SK-N-SH treated with all-trans-retinoic acid at 6 μM for 48 hours (cell line): Measurements from ENCODE around the gene GRK5.

ENCODE experiments used
- ATAC-seq: fragments of 200-7000 bp; cut with Tn5 transposase; 3 replicates; pipeline ENCODE4 v1.9.1; 2020; ENCODE audit warnings: mild to moderate bottlenecking, moderate library complexity
- ARNTL ChIP-seq: fragments of 450-650 bp; formaldehyde crosslinking; IDR thresholded peaks from 2 replicates; pipeline ENCODE4 v1.5.0; 2020; ENCODE audit warnings: low read depth, mild to moderate bottlenecking, moderate library complexity, borderline replicate concordance
- BACH2 ChIP-seq: fragments of 250-450 bp; sonication (Bioruptor Pico); IDR thresholded peaks from 2 replicates; pipeline ENCODE4 v1.9.0; 2021; ENCODE audit warnings: mild to moderate bottlenecking, borderline replicate concordance
- CREB5 ChIP-seq: fragments of 250-450 bp; sonication (Bioruptor Pico); IDR thresholded peaks from 2 replicates; pipeline ENCODE4 v1.5.1; 2020; ENCODE audit warnings: low read depth, mild to moderate bottlenecking, moderate library complexity
- CSDC2 ChIP-seq: fragments of 250-450 bp; sonication (Bioruptor Pico); IDR thresholded peaks from 2 replicates; pipeline ENCODE4 v1.5.0; 2020; ENCODE audit warnings: mild to moderate bottlenecking, moderate library complexity
- CSRNP3 ChIP-seq: fragments of 250-450 bp; sonication (Bioruptor Pico); IDR thresholded peaks from 2 replicates; pipeline ENCODE4 v1.5.1; 2021; ENCODE audit warnings: mild to moderate bottlenecking, moderate library complexity
- GLIS3 ChIP-seq: fragments of 250-450 bp; sonication (Bioruptor Pico); IDR thresholded peaks from 2 replicates; pipeline ENCODE4 v1.5.0; 2020; ENCODE audit warnings: mild to moderate bottlenecking, moderate library complexity
- ISL1 ChIP-seq: fragments of 250-450 bp; sonication (Bioruptor Pico); IDR thresholded peaks from 2 replicates; pipeline ENCODE4 v2.1.2; 2022; ENCODE audit warnings: mild to moderate bottlenecking, moderate library complexity
- OSR1 ChIP-seq: fragments of 250-450 bp; sonication (Bioruptor Pico); IDR thresholded peaks from 2 replicates; pipeline ENCODE4 v1.8.0; 2022; ENCODE audit warnings: moderate library complexity, mild to moderate bottlenecking, inconsistent platforms
- PATZ1 ChIP-seq: fragments of 250-450 bp; sonication (Bioruptor Pico); IDR thresholded peaks from 2 replicates; pipeline ENCODE4 v1.8.0; 2020; ENCODE audit warnings: mild to moderate bottlenecking, moderate library complexity, borderline replicate concordance
- POU6F1 ChIP-seq: fragments of 250-450 bp; sonication (Bioruptor Pico); IDR thresholded peaks from 2 replicates; pipeline ENCODE4 v1.8.0; 2021; ENCODE audit warnings: low read depth, mild to moderate bottlenecking, moderate library complexity, borderline replicate concordance
- PPARA ChIP-seq: fragments of 250-450 bp; sonication (Bioruptor Pico); IDR thresholded peaks from 2 replicates; pipeline ENCODE4 v1.5.0; 2020; ENCODE audit warnings: mild to moderate bottlenecking, borderline replicate concordance
- RARB ChIP-seq: fragments of 250-450 bp; sonication (Bioruptor Pico); IDR thresholded peaks from 2 replicates; pipeline ENCODE4 v1.8.0; 2021; ENCODE audit warnings: mild to moderate bottlenecking, moderate library complexity
- SNAI2 ChIP-seq: fragments of 250-450 bp; sonication (Bioruptor Pico); IDR thresholded peaks from 2 replicates; pipeline ENCODE4 v1.5.0; 2020; ENCODE audit warnings: mild to moderate bottlenecking, moderate library complexity
- TCF4 ChIP-seq: fragments of 250-450 bp; sonication (Bioruptor Pico); IDR thresholded peaks from 2 replicates; pipeline ENCODE4 v1.8.0; 2021; ENCODE audit warnings: mild to moderate bottlenecking, moderate library complexity, borderline replicate concordance
- TOX ChIP-seq: fragments of 250-450 bp; sonication (Bioruptor Pico); IDR thresholded peaks from 2 replicates; pipeline ENCODE4 v1.8.0; 2021; ENCODE audit warnings: mild to moderate bottlenecking, moderate library complexity, borderline replicate concordance
- TSHZ2 ChIP-seq: fragments of 250-450 bp; sonication (Bioruptor Pico); IDR thresholded peaks from 2 replicates; pipeline ENCODE4 v1.5.0; 2020; ENCODE audit warnings: mild to moderate bottlenecking, moderate library complexity
- ZC3H10 ChIP-seq: fragments of 250-450 bp; sonication (Bioruptor Pico); IDR thresholded peaks from 2 replicates; pipeline ENCODE4 v1.5.1; 2021; ENCODE audit warnings: mild to moderate bottlenecking, moderate library complexity
- ZNF565 ChIP-seq: fragments of 450-650 bp; formaldehyde crosslinking; conservative IDR thresholded peaks from 2 replicates; pipeline ENCODE4 v1.5.0; 2020; ENCODE audit warnings: low read depth, mild to moderate bottlenecking, moderate library complexity
- ZNF8 ChIP-seq: fragments of 450-650 bp; formaldehyde crosslinking; IDR thresholded peaks from 2 replicates; pipeline ENCODE4 v1.5.0; 2020; ENCODE audit warnings: mild to moderate bottlenecking, moderate library complexity

GRK5 gene

GRCh38 chr10:119373294-119374102 lies 166.1 kb downstream of the GRK5 start:
- ATAC-seq: no peak
- TF ChIP-seq BACH2 (CRISPR knock-in tag) (no peak), ARNTL (CRISPR knock-in tag) (no peak), GLIS3 (CRISPR knock-in tag) (no peak), ISL1 (CRISPR knock-in tag) (no peak), TCF4 (no peak), SNAI2 (no peak), ZNF8 (no peak), PPARA (CRISPR knock-in tag) (no peak), ZC3H10 (CRISPR knock-in tag) (no peak), TOX (CRISPR knock-in tag) (no peak), PATZ1 (no peak)
- TF ChIP-seq, all 23 proteins: peak for 0

GRCh38 chr10:119374236-119374635 lies 166.9 kb downstream of the GRK5 start:
- ATAC-seq: no peak
- TF ChIP-seq CSRNP3 (no peak), CREB5 (CRISPR knock-in tag) (no peak), ARNTL (CRISPR knock-in tag) (no peak), TOX (CRISPR knock-in tag) (no peak), TSHZ2 (no peak), POU6F1 (CRISPR knock-in tag) (no peak), RARB (no peak)

GRCh38 chr10:119375574-119376272 lies 168.4 kb downstream of the GRK5 start:
- no peak for ATAC-seq
- TF ChIP-seq GLIS3 (CRISPR knock-in tag) (no peak), ZNF565 (CRISPR knock-in tag) (no peak), ZC3H10 (CRISPR knock-in tag) (no peak), BACH2 (CRISPR knock-in tag) (no peak), TCF4 (no peak), ARNTL (CRISPR knock-in tag) (no peak), ZNF8 (no peak), OSR1 (CRISPR knock-in tag) (no peak), CSDC2 (CRISPR knock-in tag) (no peak), TSHZ2 (no peak), CREB5 (CRISPR knock-in tag) (no peak)
